Measurements from ENCODE around the gene MCM6.
"Not testable (repeated sequence)": the region's sequence is repeated elsewhere in the genome, so short reads cannot be mapped to it uniquely, and the experiment has no call there.

Gene MCM6

DNA sequence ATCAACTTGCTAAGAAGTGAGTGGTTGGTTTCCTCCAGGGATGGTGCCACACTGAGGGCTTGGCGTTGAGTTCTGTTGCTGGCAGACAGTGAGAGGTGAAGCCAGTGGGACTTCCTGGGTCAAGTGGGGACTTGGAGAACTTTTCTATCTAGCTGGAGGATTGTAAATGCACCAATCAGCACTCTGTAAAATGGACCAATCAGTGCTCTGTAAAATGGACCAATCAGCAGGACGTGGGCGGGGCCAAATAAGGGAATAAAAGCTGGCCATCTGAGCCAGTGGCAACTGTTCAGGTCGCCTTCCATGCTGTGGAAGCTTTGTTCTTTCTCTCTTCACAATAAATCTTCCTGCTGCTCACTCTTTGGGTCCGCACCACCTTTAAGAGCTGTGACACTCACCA, 12.3 kb upstream of the MCM6 start:
- not testable (repeated sequence) for H3K36me3 Mint-ChIP-seq (ENCODE audit: low read depth)

DNA sequence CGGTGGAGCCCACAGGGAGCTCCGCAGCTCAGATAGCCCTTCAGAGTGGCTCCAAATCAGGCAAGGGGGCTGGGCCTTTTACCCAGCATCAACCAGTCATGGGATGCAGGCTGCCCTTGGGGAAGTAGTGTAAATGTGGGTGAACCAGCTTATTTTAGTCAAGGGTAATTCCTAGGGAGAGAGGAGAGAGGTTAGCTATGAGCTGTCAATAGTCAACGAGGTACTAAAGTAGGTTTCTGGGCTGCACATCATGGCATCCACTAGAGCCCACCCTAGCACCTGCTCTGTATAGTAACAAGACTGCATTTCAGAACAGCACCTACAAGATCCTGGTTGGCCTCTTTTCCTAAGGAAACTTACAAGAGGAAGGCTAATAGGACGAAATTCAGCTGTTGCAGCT, 9.5 kb upstream of the MCM6 start:
- DNase-seq: no peak
- no peak for ATAC-seq
- Mint-ChIP-seq H3K27ac (no peak overlapping the region), H3K4me3 (no peak overlapping the region), H3K4me1 (peaks cover 2% of the 10 kb centered on the region), H3K9me3 (no peaks in the 10 kb centered on the region), H3K27me3 (peaks cover 3% of the 10 kb centered on the region), H3K36me3 (ENCODE audit: low read depth) (no peaks in the 10 kb centered on the region)

More for the DNA sequence above, 12.3 kb upstream of the MCM6 start:
- ATAC-seq, H3K27ac Mint-ChIP-seq, DNase-seq, H3K4me1 Mint-ChIP-seq, H3K4me3 Mint-ChIP-seq, H3K9me3 Mint-ChIP-seq, H3K27me3 Mint-ChIP-seq: not testable (repeated sequence)

DNA sequence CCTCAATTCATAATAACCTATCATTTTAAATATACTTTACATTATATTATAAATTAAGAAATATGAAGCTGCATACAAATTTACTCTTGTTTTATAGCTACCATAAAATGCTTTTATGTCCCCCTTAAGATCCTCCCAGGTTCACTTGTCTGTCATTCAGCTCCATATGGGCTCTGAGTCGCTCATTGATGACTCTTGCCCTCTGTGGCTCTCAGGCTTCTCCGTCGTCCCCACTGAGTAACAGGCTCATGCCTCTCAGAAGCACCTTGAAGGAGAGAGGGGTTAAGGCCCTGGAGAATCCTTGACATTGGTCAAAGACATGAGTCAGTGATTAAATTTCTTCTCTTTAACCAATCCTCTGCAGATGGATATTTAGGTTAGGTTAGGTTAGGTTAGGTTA, 6.2 kb upstream of the MCM6 start:
- DNase-seq: no peak
- H3K4me3 Mint-ChIP-seq: no peak overlapping the region
- H3K36me3 Mint-ChIP-seq (ENCODE audit: low read depth): no peaks in the 10 kb centered on the region
- peaks cover 3% of the 10 kb centered on the region for H3K27me3 Mint-ChIP-seq
- H3K4me1 Mint-ChIP-seq: peaks cover 3% of the 10 kb centered on the region
- H3K27ac Mint-ChIP-seq: no peak overlapping the region
- ATAC-seq: peak; percentile 52
- H3K9me3 Mint-ChIP-seq: no peaks in the 10 kb centered on the region

DNA sequence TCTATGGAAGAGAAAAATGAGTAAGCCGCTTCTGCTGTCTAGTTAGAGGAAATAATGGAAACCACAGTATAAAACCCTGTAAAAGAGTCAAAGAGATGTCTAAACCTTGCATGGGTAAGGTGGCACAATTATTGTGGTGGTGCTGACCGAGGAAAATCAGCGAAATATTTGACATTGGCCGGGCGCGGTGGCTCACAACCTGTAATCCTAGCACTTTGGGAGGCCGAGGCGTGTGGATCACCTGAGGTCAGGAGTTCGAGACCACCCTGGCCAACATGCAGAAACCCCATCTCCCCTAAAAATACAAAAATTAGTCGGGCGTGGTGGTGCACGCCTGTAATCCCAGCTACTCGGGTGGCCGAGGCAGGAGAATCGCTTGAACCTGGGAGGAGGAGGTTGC, 527 bp upstream of the MCM6 start:
- DNase-seq, ATAC-seq, H3K9me3 Mint-ChIP-seq, H3K27me3 Mint-ChIP-seq: not testable (repeated sequence)
- peak overlapping the region; percentile 96 for H3K27ac Mint-ChIP-seq
- peaks cover 43% of the 10 kb centered on the region for H3K4me1 Mint-ChIP-seq
- H3K4me3 Mint-ChIP-seq: peak overlapping the region; percentile 94
- H3K36me3 Mint-ChIP-seq (ENCODE audit: low read depth): peaks cover 40% of the 10 kb centered on the region

DNA sequence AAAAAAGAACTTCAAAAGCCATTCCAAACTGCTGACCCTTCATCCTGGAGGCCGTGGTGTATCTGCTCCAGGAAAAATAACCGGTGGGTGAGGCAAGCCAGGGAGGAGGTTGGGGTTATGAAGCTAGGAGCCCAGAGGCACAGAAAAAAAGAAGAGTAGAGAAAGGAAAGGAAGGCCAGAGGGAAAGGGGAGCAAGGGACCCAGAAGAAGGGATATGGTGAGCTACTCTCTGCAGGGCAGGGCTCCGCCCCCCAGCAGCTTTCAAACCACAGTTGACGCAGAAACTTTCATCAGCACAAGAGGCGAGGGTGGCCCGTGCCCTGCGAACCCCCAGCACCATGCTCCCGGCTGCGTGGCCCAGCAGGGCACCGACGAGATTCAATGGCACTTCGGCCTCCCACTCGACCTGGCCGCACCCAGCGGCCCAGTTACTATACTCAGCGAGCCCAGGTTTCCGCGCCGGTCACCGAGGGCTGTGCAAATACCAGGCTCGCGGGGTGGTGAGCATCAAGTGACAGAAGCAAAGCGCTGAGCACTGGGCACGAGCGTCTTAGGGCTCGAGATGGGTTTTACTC, 665 bp downstream of the MCM6 start:
- peak; percentile 92 for ATAC-seq
- Mint-ChIP-seq H3K36me3 (ENCODE audit: low read depth) (peaks cover 50% of the 10 kb centered on the region), H3K4me1 (peaks cover 53% of the 10 kb centered on the region)

DNA sequence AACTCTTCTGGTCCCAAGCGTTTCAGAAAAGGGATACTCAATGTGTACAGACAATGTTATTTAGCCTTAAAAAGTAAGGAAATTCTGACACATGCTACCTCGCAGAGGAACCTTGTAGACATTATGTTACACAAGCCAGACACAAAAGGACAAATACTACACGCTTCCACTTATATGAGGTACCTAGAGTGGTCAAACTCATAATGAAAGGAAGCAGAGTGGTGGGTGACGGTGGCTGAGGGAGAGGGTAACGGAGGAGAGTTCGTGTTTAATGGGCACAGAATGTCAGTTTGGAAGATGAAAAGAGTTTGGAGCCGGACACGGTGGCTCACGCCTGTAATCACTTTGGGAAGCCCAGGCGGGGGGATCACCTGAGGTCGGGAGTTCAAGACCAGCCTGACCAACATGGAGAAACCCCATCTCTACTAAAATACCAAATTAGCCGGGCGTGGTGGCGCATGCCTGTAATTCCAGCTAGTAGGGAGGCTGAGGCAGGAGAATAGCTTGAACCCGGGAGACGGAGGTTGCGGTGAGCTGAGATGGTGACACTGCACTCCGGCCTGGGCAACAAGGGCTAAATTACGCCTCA, 1.4 kb downstream of the MCM6 start:
- ATAC-seq (no peak), DNase-seq (no peak)
- Mint-ChIP-seq H3K27me3 (peaks cover 3% of the 10 kb centered on the region), H3K36me3 (ENCODE audit: low read depth) (peaks cover 56% of the 10 kb centered on the region), H3K4me3 (peak overlapping the region; percentile 94), H3K4me1 (peaks cover 57% of the 10 kb centered on the region), H3K27ac (peak overlapping the region; percentile 98), H3K9me3 (no peaks in the 10 kb centered on the region)

More for the DNA sequence above, 665 bp downstream of the MCM6 start:
- DNase-seq: peak; percentile 79
- peak overlapping the region; percentile 98 for H3K27ac Mint-ChIP-seq
- H3K27me3 Mint-ChIP-seq: peaks cover 3% of the 10 kb centered on the region
- peak overlapping the region; percentile 94 for H3K4me3 Mint-ChIP-seq
- no peaks in the 10 kb centered on the region for H3K9me3 Mint-ChIP-seq

DNA sequence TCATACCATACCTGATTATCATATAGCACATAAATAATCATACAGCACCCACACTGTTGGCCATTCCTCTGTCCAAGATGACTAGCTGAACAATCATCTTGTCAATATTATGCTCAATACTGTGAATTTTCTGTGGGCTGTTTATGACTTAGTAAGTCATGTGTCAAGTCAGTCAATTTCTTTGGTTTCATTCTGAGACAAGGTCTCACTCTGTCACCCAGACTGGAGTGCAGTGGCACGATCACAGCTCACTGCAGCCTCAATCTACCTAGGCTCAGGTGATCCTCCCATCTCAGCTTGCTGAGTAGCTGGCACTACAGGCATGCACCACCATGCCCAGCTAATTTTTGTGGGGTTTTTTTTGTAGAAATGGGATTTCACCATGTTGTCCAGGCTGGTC, 5.7 kb downstream of the MCM6 start:
- Mint-ChIP-seq H3K9me3 (no peaks in the 10 kb centered on the region), H3K27ac (peak overlapping the region; percentile 15), H3K4me3 (no peak overlapping the region), H3K4me1 (peaks cover 51% of the 10 kb centered on the region), H3K36me3 (ENCODE audit: low read depth) (peaks cover 88% of the 10 kb centered on the region), H3K27me3 (no peaks in the 10 kb centered on the region)
- DNase-seq (no peak), ATAC-seq (peak; percentile 61)

DNA sequence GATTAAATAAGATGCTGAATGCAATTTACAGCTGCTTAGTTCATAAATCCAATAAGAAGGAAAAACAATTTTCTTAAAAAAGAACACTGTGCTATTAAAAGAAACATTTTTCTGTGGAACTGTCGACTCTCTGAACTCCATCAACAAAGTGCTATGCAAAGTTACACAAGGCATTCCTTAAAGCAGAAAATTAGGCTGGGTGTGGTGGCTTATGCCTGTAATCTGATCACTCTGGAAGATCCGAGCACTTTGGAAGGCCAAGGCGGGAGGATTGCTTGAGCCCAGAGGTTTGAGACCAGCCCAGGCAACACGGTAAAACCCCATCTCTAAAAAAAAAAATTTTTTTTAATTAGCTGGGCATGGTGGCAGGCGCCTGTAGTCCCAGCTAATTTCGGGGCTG, 13.0 kb downstream of the MCM6 start:
- peaks cover 73% of the 10 kb centered on the region for H3K36me3 Mint-ChIP-seq (ENCODE audit: low read depth)
- H3K9me3 Mint-ChIP-seq: no peaks in the 10 kb centered on the region
- ATAC-seq (no peak), DNase-seq (no peak)
- H3K4me1 Mint-ChIP-seq: peaks cover 4% of the 10 kb centered on the region
- no peak overlapping the region for H3K27ac Mint-ChIP-seq
- H3K27me3 Mint-ChIP-seq: no peaks in the 10 kb centered on the region
- no peak overlapping the region for H3K4me3 Mint-ChIP-seq

DNA sequence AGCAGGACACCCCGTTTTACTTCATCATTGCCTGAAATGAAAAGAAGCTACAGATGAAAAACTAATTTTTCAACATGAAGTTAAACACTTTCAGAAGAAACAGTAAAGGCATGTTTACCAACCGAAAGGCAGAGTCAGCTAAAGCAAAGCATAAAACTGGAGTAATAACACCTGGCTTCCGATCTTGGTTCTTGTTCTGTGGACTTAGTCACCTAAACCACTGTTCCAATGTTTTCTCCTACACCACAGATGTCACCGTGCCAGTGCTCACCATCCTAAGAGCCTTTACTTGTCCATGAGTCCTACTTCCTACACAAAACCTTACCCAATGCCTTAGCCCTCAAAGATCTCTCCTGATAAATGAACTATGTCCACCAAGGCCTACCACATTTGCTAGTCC, 13.5 kb downstream of the MCM6 start:
- Mint-ChIP-seq H3K27me3 (no peaks in the 10 kb centered on the region), H3K9me3 (no peaks in the 10 kb centered on the region), H3K4me1 (no peaks in the 10 kb centered on the region), H3K36me3 (ENCODE audit: low read depth) (peaks cover 72% of the 10 kb centered on the region), H3K27ac (no peak overlapping the region), H3K4me3 (no peak overlapping the region)
- no peak for ATAC-seq
- DNase-seq: no peak

DNA sequence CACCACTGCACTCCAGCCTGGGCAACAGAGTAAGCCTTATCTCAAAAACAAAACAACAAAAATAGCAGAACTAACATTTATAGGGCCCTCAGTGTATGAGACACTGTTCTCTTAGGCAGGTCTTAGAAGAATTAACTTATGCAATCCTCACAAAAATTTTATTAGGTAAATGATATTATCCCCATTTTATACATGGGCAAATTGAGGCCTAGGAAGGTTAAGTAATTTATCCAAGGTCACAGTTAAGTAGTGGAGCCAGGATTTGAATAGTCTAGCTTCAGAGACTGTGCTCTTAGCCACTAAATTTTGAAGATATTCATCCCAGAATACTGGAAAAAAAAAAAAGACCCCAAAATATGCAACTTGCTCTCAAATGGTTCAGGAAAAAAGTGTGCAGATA, 22.8 kb downstream of the MCM6 start:
- Mint-ChIP-seq H3K4me3 (no peak overlapping the region), H3K27ac (no peak overlapping the region), H3K27me3 (no peaks in the 10 kb centered on the region), H3K36me3 (ENCODE audit: low read depth) (peaks cover 73% of the 10 kb centered on the region), H3K4me1 (peaks cover 4% of the 10 kb centered on the region), H3K9me3 (no peaks in the 10 kb centered on the region)
- ATAC-seq (no peak), DNase-seq (no peak)

DNA sequence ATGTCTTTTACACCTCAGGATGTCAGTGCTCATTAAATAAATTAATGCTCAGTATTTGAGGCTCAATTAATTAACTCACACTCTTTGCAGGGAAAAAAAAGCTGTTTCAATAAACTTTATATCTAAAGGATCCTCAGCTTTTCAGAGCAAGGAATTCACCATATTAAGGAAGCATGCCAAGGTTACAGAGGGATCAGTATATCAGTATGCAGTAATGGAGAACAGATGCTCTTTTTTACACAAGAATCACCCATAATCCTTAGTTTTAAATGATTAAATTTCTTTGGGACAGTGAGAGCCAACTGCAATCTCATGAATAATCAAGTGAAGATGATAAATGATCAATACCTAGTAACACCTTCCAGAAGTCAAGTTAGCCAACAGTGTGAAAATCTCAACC, 24.4 kb downstream of the MCM6 start:
- no peaks in the 10 kb centered on the region for H3K9me3 Mint-ChIP-seq
- H3K27ac Mint-ChIP-seq: no peak overlapping the region
- no peak for DNase-seq
- H3K36me3 Mint-ChIP-seq (ENCODE audit: low read depth): peaks cover 73% of the 10 kb centered on the region
- no peak overlapping the region for H3K4me3 Mint-ChIP-seq
- ATAC-seq: no peak
- peaks cover 4% of the 10 kb centered on the region for H3K4me1 Mint-ChIP-seq
- no peaks in the 10 kb centered on the region for H3K27me3 Mint-ChIP-seq

DNA sequence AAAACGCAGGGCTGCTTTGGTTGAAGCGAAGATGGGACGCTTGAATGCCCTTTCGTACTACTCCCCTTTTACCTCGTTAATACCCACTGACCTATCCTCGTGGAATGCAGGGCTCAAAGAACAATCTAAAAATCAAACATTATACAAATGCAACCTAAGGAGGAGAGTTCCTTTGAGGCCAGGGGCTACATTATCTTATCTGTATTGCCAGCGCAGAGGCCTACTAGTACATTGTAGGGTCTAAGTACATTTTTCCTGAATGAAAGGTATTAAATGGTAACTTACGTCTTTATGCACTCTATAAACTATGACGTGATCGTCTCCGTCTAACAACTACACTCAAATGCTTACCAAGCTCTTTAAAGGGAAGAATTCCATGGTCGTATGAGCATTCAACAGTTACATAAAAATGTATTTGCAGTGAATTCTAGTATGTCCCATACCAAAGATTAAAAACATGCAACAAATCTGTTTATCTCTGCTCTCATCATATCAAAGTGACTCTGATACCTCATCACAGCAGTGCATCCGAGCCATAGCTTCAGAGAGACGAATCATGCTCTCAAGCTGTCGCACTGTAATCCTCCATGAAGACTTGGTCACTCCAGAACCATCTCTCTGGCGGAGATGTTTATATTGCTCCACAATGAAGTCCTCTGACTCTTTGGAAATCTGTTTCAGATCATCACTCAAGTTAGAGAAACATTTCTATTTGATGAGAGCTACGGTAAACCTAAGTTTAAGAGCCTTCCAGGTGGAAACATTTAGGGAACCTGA, 25.2 kb downstream of the MCM6 start:
- Mint-ChIP-seq H3K9me3 (no peaks in the 10 kb centered on the region), H3K4me1 (peaks cover 4% of the 10 kb centered on the region), H3K36me3 (ENCODE audit: low read depth) (peaks cover 72% of the 10 kb centered on the region), H3K27me3 (no peaks in the 10 kb centered on the region), H3K4me3 (no peak overlapping the region), H3K27ac (no peak overlapping the region)
- DNase-seq: no peak
- no peak for ATAC-seq

DNA sequence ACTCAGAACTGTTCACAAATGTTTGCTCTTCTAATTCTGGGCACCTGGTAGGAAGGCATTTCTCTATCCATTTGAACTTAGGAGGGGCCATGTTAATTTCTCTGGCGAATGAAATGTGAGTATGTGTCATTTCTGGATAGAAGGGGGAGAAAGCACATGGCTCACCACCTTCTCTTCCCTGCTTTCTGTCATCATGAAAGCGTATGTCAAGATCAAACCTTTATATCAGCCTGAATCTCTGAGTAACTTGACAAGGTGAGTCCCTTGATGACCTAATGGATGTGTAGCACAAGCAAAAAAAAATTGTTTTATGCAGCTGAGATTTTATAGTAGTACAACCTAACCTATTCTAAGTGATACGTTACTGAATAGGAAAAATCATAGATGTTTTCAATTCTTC, 27.2 kb downstream of the MCM6 start:
- Mint-ChIP-seq H3K36me3 (ENCODE audit: low read depth) (peaks cover 80% of the 10 kb centered on the region), H3K4me1 (peaks cover 4% of the 10 kb centered on the region), H3K27ac (peak overlapping the region; percentile 36)

DNA sequence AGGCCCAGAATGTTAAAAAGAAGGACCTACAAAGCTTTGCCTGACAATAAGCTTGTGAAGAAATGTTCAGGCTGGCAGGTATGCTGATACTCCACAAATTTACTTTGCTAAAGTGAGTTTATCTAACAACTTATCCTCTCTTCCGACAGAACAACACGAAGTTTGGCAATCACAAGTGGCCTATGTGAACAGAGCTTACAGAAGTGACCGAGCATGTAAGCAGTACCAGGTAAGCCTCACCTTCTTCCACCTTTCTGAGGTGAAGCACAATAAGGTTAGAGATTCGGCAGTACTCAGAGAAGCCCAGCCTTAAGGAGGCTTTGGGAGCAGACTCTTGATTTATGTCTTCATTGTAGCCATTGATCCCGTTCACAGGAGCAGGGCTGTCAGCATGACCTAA, 30.2 kb downstream of the MCM6 start:
- Mint-ChIP-seq H3K27me3 (no peaks in the 10 kb centered on the region), H3K4me3 (no peak overlapping the region), H3K4me1 (peaks cover 6% of the 10 kb centered on the region), H3K27ac (no peak overlapping the region), H3K9me3 (no peaks in the 10 kb centered on the region), H3K36me3 (ENCODE audit: low read depth) (peaks cover 80% of the 10 kb centered on the region)
- DNase-seq: no peak
- no peak for ATAC-seq

More for the DNA sequence above, 27.2 kb downstream of the MCM6 start:
- Mint-ChIP-seq H3K27me3 (no peaks in the 10 kb centered on the region), H3K4me3 (no peak overlapping the region), H3K9me3 (no peaks in the 10 kb centered on the region)
- DNase-seq: no peak
- ATAC-seq: no peak

DNA sequence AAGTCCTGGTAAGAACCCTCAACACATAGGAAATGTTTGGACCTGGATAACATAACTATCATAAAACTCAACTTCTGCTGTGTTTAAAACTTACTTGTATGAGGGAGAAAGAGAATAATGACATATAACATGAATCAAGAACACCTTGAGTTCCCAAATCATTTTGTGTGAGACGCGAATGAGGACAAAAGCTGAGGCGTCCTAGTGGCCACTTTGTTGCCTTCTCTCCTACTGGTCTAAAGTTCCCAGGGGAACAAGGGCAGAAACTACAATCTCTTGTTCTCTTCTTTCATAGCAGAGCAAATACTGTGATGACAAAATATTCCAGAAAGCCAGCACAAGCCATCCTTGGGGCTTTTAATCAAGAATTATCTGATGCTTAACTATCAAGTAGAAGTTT, 31.0 kb downstream of the MCM6 start:
- DNase-seq (no peak), ATAC-seq (no peak)
- peaks cover 79% of the 10 kb centered on the region for H3K36me3 Mint-ChIP-seq (ENCODE audit: low read depth)

More for the DNA sequence above, 31.0 kb downstream of the MCM6 start:
- H3K9me3 Mint-ChIP-seq: no peaks in the 10 kb centered on the region
- no peak overlapping the region for H3K4me3 Mint-ChIP-seq
- no peak overlapping the region for H3K27ac Mint-ChIP-seq
- H3K27me3 Mint-ChIP-seq: no peaks in the 10 kb centered on the region
- peaks cover 6% of the 10 kb centered on the region for H3K4me1 Mint-ChIP-seq

All from activated naive CD8-positive, alpha-beta T cell treated with anti-CD3 and anti-CD28 coated beads, Interleukin-2, amount 50 U/mL, for 24 hours (primary cell).